ENCODE data around the gene GAMT.

Gene GAMT

DNA sequence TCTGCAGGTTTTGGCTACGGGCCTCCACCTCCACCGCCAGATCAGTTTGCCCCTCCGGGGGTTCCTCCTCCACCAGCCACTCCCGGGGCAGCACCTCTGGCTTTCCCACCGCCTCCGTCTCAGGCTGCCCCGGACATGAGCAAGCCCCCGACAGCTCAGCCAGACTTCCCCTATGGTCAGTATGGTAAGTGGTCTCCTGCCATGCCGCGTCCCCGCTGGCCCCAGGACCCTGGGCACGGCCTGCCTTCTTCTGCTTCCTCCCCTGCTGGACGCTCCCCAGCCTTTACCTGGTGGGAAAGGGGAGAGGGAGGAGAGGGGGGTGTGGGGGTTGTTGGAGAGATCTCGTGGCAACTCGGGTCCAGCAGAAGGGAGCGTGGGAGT is 31.2 kb upstream of the GAMT start:
- no peak overlapping the region for H3K4me3 ChIP-seq (ENCODE audit: low read depth, low read length)
- TF ChIP-seq, protein P1, sequence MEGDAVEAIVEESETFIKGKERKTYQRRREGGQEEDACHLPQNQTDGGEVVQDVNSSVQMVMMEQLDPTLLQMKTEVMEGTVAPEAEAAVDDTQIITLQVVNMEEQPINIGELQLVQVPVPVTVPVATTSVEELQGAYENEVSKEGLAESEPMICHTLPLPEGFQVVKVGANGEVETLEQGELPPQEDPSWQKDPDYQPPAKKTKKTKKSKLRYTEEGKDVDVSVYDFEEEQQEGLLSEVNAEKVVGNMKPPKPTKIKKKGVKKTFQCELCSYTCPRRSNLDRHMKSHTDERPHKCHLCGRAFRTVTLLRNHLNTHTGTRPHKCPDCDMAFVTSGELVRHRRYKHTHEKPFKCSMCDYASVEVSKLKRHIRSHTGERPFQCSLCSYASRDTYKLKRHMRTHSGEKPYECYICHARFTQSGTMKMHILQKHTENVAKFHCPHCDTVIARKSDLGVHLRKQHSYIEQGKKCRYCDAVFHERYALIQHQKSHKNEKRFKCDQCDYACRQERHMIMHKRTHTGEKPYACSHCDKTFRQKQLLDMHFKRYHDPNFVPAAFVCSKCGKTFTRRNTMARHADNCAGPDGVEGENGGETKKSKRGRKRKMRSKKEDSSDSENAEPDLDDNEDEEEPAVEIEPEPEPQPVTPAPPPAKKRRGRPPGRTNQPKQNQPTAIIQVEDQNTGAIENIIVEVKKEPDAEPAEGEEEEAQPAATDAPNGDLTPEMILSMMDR (IDR thresholded peaks at IDR 0.05; ENCODE audit: control insufficient read depth, extremely low read depth, insufficient read depth) = no peak
- DNase-seq (ENCODE audit: low read depth) = no peak

DNA sequence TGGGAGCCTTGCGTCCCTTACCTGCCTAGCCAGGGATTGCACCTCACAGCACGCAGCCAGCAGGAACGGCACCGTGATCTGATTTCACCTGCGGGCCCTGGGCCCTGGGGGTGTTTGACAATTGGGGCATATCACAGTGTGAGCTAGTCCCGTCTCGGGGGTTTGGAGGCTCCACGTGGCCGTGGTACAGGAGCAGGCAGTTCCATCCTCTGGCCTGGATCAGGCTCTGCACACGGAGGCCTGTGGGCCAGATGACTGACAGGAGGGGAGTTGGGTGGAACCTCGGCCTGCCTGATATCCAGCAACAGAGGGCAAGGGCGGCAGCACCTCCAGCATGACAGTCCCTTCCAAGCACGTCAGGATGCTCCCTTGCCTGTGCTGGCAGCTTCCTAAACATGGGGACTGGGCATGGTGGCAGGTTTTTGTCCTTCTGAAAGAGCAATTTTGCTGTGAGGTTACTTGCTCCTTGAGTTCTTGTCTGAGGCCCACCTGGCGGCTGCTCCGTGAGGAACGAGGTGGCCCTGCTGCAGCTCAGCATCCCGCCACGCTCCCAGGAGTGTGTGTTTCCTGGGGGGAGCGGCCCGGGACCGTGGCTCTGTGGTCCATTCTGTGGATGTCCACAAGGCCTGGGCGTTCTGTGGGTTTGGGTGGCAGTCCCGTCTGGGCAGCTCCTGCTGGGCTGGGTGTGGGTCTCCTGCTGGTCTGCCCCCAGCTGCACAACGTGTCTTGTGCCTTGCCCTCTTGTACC is 30.6 kb upstream of the GAMT start:
- H3K4me3 ChIP-seq (ENCODE audit: low read depth, low read length) = no peak overlapping the region
- DNase-seq (ENCODE audit: low read depth) = no peak
- TF ChIP-seq, protein P1 (IDR thresholded peaks at IDR 0.05; ENCODE audit: control insufficient read depth, extremely low read depth, insufficient read depth) = no peak

DNA sequence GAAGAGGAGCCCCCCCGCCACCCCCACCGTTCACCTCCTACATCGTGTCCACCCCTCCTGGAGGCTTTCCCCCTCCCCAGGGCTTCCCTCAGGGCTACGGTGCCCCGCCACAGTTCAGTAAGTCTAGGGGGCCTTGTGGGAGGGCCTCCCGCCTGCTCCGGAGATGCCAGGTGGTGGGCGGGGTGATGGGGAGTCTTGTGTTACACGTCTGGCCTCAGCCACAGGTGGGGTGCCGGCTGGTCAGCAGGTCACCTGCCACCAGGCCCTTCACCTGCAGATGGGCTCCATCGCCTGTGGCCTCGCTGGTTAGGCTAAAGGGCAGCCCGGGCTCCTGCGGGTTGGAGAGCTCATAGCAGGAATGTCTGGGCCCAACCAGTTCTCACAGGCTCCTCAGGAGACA is 28.9 kb upstream of the GAMT start:
- DNase-seq (ENCODE audit: low read depth) = no peak
- no peak overlapping the region for H3K4me3 ChIP-seq (ENCODE audit: low read depth, low read length)
- TF ChIP-seq, protein P1 (IDR thresholded peaks at IDR 0.05; ENCODE audit: control insufficient read depth, extremely low read depth, insufficient read depth) = no peak

DNA sequence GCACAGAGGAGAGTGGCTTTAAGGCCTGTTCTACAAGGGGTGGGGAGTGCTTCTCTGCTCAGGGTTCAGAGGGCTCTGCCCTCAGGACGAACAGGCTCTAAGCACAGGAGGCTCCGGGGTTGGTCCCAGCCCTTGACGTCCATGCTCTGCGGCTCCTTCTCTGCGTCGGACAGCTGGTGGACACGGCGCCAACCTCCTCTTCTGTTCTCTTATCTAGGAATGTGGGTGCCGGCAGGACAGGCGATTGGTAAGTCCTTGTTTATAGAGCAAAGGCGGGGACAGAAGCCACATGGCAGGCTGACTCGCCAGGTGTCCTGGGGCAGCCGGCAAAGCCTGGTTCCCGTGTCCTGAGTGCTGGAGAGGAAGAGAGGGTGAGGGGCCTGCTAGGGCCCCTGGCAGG is 28.4 kb upstream of the GAMT start:
- TF ChIP-seq, protein P1 (IDR thresholded peaks at IDR 0.05; ENCODE audit: control insufficient read depth, extremely low read depth, insufficient read depth) = no peak
- DNase-seq (ENCODE audit: low read depth) = no peak
- H3K4me3 ChIP-seq (ENCODE audit: low read depth, low read length) = no peak overlapping the region

DNA sequence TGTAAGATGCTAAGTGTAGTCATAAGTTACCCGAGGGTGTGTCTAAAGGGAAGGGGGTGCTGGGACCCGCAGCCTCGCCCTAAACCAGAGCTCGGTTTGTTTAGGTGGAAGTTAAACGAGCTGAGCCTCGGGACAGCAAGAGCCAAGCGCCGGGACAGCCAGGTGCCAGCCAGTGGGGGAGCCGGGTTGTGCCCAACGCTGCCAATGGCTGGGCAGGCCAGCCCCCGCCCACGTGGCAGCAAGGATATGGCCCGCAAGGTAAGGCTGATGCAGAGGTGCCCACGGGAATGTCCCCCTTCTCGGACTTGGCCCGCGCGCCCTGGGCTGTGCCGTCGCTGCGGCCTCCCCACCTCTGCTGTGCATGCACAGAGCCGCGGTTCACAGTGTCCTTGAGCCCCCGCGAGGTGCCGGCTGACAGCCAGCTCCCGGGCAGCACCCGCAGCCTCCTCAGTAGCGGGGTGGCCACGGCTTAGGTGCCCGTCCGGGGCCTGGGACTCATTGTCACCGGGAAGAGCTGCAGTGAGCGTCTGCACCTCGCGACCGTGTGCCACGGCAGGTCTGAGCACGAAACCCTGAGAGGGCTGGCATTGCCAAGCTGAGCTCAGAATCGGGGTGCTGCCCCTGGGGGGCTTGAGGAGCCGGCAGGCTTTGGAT is 27.5 kb upstream of the GAMT start:
- no peak overlapping the region for H3K4me3 ChIP-seq (ENCODE audit: low read depth, low read length)
- TF ChIP-seq, protein P1 (IDR thresholded peaks at IDR 0.05; ENCODE audit: control insufficient read depth, extremely low read depth, insufficient read depth) = no peak

DNA sequence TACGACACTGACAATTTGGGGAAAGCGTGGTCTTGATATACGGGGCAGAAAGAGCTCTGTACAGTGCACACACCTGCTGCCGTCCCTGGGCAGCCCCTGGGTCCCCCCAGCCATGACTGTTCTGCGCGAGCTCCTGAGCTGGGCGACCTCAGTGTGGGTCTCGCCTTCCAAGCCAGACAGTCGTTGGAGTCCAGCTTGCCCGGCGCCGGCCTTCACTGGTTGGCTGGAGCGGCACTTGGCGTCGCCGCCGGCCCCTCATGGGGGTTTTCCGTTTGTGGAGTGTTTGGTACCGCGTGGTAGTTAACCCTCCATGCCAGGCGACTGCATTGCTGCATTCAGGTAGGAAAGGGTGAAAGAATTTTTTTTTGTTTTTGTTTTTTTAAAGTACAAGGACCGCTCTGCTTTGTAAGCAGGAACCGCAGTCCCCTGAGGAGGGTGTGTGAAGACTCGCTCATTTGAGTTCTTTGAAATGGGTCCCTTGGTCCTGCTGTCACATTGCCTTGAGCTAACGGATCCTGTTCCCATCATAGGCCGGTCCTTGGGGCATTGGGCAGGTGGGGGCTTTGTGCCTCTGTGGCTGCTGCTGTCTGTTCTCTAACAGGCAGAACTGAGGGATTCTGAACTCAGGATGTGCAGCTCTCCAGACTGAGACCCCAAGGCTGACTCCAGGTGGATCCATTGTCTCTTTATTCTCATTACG is 26.0 kb upstream of the GAMT start:
- TF ChIP-seq, protein P1 (IDR thresholded peaks at IDR 0.05; ENCODE audit: control insufficient read depth, extremely low read depth, insufficient read depth) = no peak
- no peak overlapping the region for H3K4me3 ChIP-seq (ENCODE audit: low read depth, low read length)
- DNase-seq (ENCODE audit: low read depth) = no peak

More for the DNA sequence above, 27.5 kb upstream of the GAMT start:
- DNase-seq (ENCODE audit: low read depth) = no peak

All from LNCaP clone FGC (cell line).